HG03135 (cell line): ENCODE measurements around the gene TPM1.
"Not testable (repeated sequence)": the region's sequence is repeated elsewhere in the genome, so short reads cannot be mapped to it uniquely, and the experiment has no call there.

Source experiments
- ATAC-seq: cut with Tn5 transposase; IDR thresholded peaks from one replicate; pipeline ENCODE4 v1.9.1; 2021; ENCODE audit warnings: mild to moderate bottlenecking, moderate library complexity; ENCODE audit not compliant: unreplicated experiment

Gene TPM1

GRCh38 chr15:63041974-63042876, at the start of gene TPM1:
TSS of gene TPM1 (plus strand) at chr15:63042747. CDS start at chr15:63042830, 83 bp downstream.
- ATAC-seq, result no peak

GRCh38 chr15:62993066-62993465, 49.5 kb upstream of the TPM1 start:
- no peak for ATAC-seq

- not testable (repeated sequence) for ATAC-seq
These were observed 48.9 kb upstream of the TPM1 start for GRCh38 chr15:62993632-62994031.

GRCh38 chr15:62994439-62994838, 48.1 kb upstream of the TPM1 start:
- ATAC-seq, result no peak

GRCh38 chr15:62994975-62995681, 47.4 kb upstream of the TPM1 start:
- ATAC-seq, result no peak

GRCh38 chr15:62997441-62997840, 45.1 kb upstream of the TPM1 start:
- no peak for ATAC-seq

GRCh38 chr15:62998262-62998890, 44.2 kb upstream of the TPM1 start:
- ATAC-seq, result no peak

GRCh38 chr15:62999178-62999577, 43.4 kb upstream of the TPM1 start:
- no peak for ATAC-seq

- ATAC-seq, result no peak
These were observed 42.5 kb upstream of the TPM1 start for GRCh38 chr15:62999923-63000561.

GRCh38 chr15:63000706-63001105, 41.8 kb upstream of the TPM1 start:
- no peak for ATAC-seq

GRCh38 chr15:63004211-63004610, 38.3 kb upstream of the TPM1 start:
- ATAC-seq, result no peak

GRCh38 chr15:63006032-63006878, 36.3 kb upstream of the TPM1 start:
- no peak for ATAC-seq

GRCh38 chr15:63008333-63009049, 34.1 kb upstream of the TPM1 start:
- no peak for ATAC-seq

- no peak for ATAC-seq
These were observed 32.2 kb upstream of the TPM1 start for GRCh38 chr15:63010386-63010785.

GRCh38 chr15:63010920-63011693, 31.4 kb upstream of the TPM1 start:
- no peak for ATAC-seq

- no peak for ATAC-seq
These were observed 30.1 kb upstream of the TPM1 start for GRCh38 chr15:63012444-63012843.

- no peak for ATAC-seq
These were observed 29.3 kb upstream of the TPM1 start for GRCh38 chr15:63013052-63013808.

GRCh38 chr15:63014578-63014977, 28.0 kb upstream of the TPM1 start:
- no peak for ATAC-seq
